HL-60 (cell line): ENCODE results near the gene FRG1.
"Not testable (repeated sequence)": the region's sequence is repeated elsewhere in the genome, so short reads cannot be mapped to it uniquely, and the experiment has no call there.

Experiments used
- POLR2AphosphoS5 ChIP-seq: IDR thresholded peaks from 2 replicates; pipeline ENCODE4 v1.6.1; 2012; ENCODE audit warnings: low read depth
- SPI1 ChIP-seq: IDR thresholded peaks from 2 replicates; pipeline ENCODE4 v1.6.1; 2012; ENCODE audit warnings: low read depth, mild to moderate bottlenecking, borderline replicate concordance
- TF ChIP-seq, protein P1 (sequence below): IDR thresholded peaks from one replicate; pipeline ENCODE4 v1.5.1; 2011; ENCODE audit warnings: low read length, control low read depth, inconsistent platforms; ENCODE audit not compliant: insufficient read depth
- TF ChIP-seq, protein P2 (sequence below): IDR thresholded peaks from 2 replicates; pipeline ENCODE4 v1.6.1; 2012; ENCODE audit warnings: low read depth; ENCODE audit not compliant: insufficient replicate concordance

DNA sequence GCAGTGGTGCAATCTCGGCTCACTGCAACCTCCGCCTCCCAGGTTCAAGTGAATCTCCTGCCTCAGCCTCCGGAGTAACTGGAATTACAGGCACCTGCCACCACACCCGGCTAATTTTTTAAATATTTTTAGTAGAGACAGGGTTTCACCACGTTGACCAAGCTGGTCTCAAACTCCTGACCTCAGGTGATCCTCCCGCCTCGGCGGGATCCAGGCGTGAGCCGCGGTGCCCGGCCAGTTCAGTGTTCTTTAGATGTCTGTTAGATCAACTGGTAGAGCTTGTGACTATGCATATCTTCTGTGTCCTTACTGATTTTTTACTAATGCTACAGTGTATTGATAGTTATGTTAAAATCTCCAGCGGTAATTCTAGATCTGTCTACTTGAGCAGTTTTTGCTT lies 6.2 kb downstream of the FRG1 start:
- TF ChIP-seq, protein P1, sequence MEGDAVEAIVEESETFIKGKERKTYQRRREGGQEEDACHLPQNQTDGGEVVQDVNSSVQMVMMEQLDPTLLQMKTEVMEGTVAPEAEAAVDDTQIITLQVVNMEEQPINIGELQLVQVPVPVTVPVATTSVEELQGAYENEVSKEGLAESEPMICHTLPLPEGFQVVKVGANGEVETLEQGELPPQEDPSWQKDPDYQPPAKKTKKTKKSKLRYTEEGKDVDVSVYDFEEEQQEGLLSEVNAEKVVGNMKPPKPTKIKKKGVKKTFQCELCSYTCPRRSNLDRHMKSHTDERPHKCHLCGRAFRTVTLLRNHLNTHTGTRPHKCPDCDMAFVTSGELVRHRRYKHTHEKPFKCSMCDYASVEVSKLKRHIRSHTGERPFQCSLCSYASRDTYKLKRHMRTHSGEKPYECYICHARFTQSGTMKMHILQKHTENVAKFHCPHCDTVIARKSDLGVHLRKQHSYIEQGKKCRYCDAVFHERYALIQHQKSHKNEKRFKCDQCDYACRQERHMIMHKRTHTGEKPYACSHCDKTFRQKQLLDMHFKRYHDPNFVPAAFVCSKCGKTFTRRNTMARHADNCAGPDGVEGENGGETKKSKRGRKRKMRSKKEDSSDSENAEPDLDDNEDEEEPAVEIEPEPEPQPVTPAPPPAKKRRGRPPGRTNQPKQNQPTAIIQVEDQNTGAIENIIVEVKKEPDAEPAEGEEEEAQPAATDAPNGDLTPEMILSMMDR, result not testable (repeated sequence)
- TF ChIP-seq, protein P2, sequence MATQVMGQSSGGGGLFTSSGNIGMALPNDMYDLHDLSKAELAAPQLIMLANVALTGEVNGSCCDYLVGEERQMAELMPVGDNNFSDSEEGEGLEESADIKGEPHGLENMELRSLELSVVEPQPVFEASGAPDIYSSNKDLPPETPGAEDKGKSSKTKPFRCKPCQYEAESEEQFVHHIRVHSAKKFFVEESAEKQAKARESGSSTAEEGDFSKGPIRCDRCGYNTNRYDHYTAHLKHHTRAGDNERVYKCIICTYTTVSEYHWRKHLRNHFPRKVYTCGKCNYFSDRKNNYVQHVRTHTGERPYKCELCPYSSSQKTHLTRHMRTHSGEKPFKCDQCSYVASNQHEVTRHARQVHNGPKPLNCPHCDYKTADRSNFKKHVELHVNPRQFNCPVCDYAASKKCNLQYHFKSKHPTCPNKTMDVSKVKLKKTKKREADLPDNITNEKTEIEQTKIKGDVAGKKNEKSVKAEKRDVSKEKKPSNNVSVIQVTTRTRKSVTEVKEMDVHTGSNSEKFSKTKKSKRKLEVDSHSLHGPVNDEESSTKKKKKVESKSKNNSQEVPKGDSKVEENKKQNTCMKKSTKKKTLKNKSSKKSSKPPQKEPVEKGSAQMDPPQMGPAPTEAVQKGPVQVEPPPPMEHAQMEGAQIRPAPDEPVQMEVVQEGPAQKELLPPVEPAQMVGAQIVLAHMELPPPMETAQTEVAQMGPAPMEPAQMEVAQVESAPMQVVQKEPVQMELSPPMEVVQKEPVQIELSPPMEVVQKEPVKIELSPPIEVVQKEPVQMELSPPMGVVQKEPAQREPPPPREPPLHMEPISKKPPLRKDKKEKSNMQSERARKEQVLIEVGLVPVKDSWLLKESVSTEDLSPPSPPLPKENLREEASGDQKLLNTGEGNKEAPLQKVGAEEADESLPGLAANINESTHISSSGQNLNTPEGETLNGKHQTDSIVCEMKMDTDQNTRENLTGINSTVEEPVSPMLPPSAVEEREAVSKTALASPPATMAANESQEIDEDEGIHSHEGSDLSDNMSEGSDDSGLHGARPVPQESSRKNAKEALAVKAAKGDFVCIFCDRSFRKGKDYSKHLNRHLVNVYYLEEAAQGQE, result not testable (repeated sequence)
- TF ChIP-seq SPI1, POLR2AphosphoS5: not testable (repeated sequence)
